Urinary bladder (tissue), 4 donors: ENCODE results near the gene AKAP9. TPM values are rescaled to one million over a fixed set of nuclear protein-coding genes. Genes with fewer than 3 reads are reported as not detected.

ENCODE experiments used
- DNase-seq: peaks from one replicate; pipeline ENCODE4 v3.0.0-alpha.2; 2015; ENCODE audit errors: extremely low spot score
- H3K27ac ChIP-seq: one replicate; pipeline ENCODE4 v1.5.1; 2013; ENCODE audit warnings: low read depth, mild to moderate bottlenecking, moderate library complexity
- H3K36me3 ChIP-seq: one replicate; pipeline ENCODE4 v1.6.1; 2013; ENCODE audit warnings: mild to moderate bottlenecking, moderate library complexity; ENCODE audit not compliant: insufficient read depth
- H3K4me1 ChIP-seq: one replicate; pipeline ENCODE4 v1.6.1; 2013; ENCODE audit warnings: mild to moderate bottlenecking, moderate library complexity; ENCODE audit not compliant: insufficient read depth
- H3K4me3 ChIP-seq: one replicate; pipeline ENCODE4 v1.5.1; 2013; ENCODE audit warnings: low read depth, low read length
- WGBS: extraction: QIAGEN DNeasy Blood & Tissue Kit; methylation state at CpG from one replicate; pipeline ENCODE4 v1.1.7; 2013; 5-methylcytosine and 5-hydroxymethylcytosine counted together
- polyA plus RNA-seq: library from polyadenylated mRNA; stranded (reverse); fragments of 200-250 nt; gene quantifications from one replicate; pipeline ENCODE4 v1.2.3, GENCODE V29; 2013
- total RNA-seq: library from RNA; depleted of rRNA; stranded (reverse); fragments of >200 nt; gene quantifications from one replicate; pipeline ENCODE4 v1.2.3, GENCODE V29; 2014
- donor health status: healthy with polysubstance abuse.
- donor health status: healthy.

The AKAP9 gene
- total and polyA plus RNA-seq, 2 donors: 11.7 to 180 TPM

DNA sequence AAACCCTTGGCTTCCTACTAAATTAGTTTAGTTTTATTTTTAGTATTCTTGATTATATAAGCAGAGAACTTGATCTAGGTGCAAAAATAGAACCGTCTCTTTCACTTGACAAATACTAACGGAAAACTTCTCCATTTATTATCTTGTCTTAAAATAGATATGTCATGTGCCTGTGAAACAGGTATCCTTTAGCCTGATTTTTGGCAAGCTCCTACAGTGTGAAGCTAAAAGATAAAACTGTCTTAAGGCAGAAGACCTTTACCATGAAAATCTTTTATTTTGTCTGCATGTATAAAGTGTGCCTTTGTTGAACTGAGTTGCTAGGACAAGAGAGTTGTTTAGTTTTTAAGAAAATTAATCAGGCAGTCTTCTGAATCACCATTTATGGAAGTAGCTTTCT lies 103.0 kb downstream of the AKAP9 start:
- Histone ChIP-seq H3K4me3 (no peak overlapping the region), H3K36me3 (peaks cover 2% of the 10 kb centered on the region), H3K4me1 (no peaks in the 10 kb centered on the region), H3K27ac (no peak overlapping the region)
- WGBS: 40% methylated on average over 2 of the region's 2 CpGs
- DNase-seq: no peak

DNA sequence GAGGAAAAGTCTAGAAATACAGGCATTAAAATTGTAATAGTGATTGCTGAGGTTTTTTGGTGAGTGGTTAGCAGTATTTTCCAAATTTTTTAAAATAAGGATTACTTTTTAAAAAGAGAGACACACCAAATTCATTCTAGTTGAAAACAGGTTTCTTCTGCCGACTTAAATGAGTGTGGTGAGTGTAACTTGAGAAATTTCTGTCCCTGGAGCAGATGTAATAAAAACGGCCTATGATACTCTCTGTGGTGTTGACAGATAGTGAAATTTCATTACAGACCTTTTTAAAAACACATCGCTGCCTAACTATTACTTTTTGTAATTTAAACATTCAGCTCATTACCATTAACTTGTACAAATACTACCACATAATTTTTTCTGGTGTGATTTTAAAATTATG lies 103.5 kb downstream of the AKAP9 start:
- 31% methylated on average over 3 of the region's 3 CpGs for WGBS
- DNase-seq: no peak
- no peaks in the 10 kb centered on the region for H3K4me1 ChIP-seq
- H3K4me3 ChIP-seq: no peak overlapping the region
- no peak overlapping the region for H3K27ac ChIP-seq
- H3K36me3 ChIP-seq: peaks cover 2% of the 10 kb centered on the region

DNA sequence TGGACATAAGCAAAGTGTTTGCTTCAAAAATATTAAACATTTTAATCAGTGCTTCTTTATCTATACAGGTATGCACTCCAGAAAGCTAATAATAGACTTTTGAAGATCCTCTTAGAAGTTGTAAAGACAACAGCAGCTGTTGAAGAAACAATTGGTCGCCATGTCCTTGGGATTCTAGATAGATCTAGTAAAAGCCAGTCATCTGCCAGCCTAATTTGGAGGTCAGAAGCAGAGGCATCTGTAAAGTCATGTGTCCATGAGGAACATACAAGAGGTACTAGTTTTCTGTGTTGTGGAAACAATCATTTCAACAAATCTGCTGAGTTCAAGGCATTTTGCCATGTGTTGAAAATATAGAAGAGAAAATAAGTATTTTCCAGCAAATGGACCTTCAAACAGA lies 104.3 kb downstream of the AKAP9 start:
- Histone ChIP-seq H3K4me1 (no peaks in the 10 kb centered on the region), H3K4me3 (no peak overlapping the region), H3K36me3 (peaks cover 2% of the 10 kb centered on the region), H3K27ac (no peak overlapping the region)
- no peak for DNase-seq
- 96% methylated on average over 1 of the region's 1 CpG for WGBS

DNA sequence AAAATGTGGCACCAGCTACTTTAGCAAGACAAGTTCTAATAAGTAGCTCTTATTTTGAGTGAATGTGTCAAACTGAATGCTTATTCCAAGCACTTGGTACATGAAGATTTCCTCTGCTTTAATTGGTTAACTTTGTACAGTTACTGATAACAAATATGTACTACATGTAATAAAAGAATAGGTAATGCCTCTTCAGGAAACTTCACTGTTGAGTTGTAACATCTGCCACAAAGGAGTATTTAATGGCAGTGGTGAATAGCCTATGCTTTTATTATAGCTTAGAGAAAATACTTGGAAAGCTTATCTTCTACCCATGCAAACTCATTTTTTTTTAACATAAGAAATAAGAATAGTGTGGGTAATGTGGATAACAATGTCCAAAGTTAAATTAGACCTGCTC lies 111.0 kb downstream of the AKAP9 start:
- H3K36me3 ChIP-seq: no peaks in the 10 kb centered on the region
- H3K27ac ChIP-seq: no peak overlapping the region
- no peak overlapping the region for H3K4me3 ChIP-seq
- DNase-seq: no peak
- no peaks in the 10 kb centered on the region for H3K4me1 ChIP-seq

DNA sequence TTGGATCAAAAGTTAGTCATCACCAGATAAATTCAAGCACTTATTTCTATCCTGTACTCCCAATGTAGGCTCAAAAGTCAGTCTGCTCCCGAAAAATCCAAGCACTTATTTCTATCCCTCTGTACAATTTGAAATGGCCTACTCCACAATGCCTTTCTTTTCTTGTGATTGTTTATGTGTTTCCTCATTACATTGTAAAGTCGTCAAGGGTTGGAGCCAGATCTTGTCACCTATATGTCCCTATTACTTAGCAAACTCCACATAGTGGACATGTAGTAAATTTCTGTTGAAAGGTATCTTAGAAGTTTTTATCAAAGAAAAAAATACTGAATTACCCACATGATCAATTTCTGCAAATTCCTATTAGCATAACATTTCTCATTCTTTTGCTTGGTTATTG lies 111.5 kb downstream of the AKAP9 start:
- no peaks in the 10 kb centered on the region for H3K36me3 ChIP-seq
- 75% methylated on average over 2 of the region's 2 CpGs for WGBS

DNA sequence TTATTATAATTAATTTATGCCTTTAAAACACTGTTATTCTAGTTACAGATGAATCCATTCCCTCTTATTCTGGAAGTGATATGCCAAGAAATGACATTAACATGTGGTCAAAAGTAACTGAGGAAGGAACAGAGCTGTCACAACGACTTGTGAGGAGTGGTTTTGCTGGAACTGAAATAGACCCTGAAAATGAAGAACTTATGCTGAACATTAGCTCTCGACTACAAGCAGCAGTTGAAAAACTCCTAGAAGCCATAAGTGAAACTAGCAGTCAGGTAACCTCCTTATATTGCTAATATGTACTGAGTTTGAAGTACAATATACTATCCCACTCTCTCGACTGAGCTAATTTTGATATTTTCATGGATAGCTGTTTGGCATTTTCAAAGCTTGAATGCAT lies 112.0 kb downstream of the AKAP9 start:
- no peak for DNase-seq
- WGBS: 84% methylated on average over 3 of the region's 3 CpGs
- Histone ChIP-seq H3K36me3 (no peaks in the 10 kb centered on the region), H3K4me3 (no peak overlapping the region), H3K27ac (no peak overlapping the region), H3K4me1 (no peaks in the 10 kb centered on the region)

More for the DNA sequence above, 111.5 kb downstream of the AKAP9 start:
- DNase-seq: no peak
- Histone ChIP-seq H3K4me1 (no peaks in the 10 kb centered on the region), H3K4me3 (no peak overlapping the region), H3K27ac (no peak overlapping the region)

DNA sequence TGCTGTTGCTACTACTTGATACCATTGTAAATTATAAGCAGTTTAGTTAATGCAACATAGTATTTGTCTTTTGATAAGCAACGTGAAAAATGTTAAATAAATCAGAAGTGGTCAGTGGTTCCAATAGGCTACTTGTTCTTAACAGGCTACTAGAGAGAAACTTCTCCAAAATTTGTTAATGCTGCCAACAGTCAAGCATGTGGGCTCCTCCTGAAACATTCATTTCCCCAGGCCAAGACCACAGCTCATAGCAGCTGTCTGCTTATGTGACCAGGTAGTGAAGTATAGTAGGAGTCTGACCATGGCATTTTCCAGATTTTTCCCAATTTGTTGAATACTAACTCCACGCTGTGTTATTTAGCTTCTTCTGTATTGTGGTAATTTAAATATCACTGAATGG lies 112.7 kb downstream of the AKAP9 start:
- Histone ChIP-seq H3K27ac (no peak overlapping the region), H3K4me3 (no peak overlapping the region), H3K36me3 (no peaks in the 10 kb centered on the region), H3K4me1 (no peaks in the 10 kb centered on the region)
- 82% methylated on average over 2 of the region's 2 CpGs for WGBS
- DNase-seq: no peak

DNA sequence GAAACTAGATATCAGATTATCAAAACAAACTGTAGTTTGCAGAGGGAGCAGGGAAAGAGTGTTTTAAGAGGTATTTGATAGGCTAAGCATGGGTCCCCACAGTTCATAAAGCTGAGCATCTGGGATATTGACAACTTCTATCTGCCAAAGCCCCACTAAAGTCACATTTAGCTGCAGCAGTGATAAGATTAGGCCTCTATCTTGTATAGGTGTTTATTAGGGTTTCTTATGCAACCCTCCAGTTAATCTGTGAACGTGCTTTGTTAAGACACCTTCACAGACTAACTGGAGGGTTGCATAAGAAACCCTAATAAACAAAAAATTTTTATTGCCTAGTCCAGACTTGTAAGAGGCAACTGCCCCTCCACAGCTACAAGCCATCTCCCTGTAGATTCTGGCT lies 115.6 kb downstream of the AKAP9 start:
- H3K4me3 ChIP-seq: no peak overlapping the region
- no peak overlapping the region for H3K27ac ChIP-seq
- WGBS: 43% methylated on average over 1 of the region's 1 CpG
- H3K4me1 ChIP-seq: no peaks in the 10 kb centered on the region
- H3K36me3 ChIP-seq: no peaks in the 10 kb centered on the region
- no peak for DNase-seq

DNA sequence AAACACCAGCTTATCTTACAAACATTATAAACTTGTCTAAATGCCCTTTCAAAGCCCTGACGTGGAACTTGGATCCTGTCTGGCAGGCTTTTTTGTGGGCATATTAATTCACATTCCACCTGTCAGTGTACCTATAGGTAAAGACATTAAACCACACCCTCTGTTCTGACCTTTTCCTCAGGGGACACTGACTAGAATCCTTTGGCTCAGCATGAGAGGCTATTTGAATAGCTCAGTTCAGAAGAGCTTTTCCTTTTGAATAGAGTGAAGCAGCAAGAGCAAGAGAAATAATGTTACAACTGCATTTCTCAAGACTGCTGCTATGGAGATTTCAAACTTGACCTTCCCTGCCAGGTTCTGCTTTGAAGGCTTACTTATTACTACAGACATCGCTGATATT lies 116.7 kb downstream of the AKAP9 start:
- DNase-seq: peak; percentile 64
- no peak overlapping the region for H3K27ac ChIP-seq
- 64% methylated on average over 2 of the region's 2 CpGs for WGBS
- H3K36me3 ChIP-seq: no peaks in the 10 kb centered on the region
- H3K4me1 ChIP-seq: no peaks in the 10 kb centered on the region
- H3K4me3 ChIP-seq: no peak overlapping the region

DNA sequence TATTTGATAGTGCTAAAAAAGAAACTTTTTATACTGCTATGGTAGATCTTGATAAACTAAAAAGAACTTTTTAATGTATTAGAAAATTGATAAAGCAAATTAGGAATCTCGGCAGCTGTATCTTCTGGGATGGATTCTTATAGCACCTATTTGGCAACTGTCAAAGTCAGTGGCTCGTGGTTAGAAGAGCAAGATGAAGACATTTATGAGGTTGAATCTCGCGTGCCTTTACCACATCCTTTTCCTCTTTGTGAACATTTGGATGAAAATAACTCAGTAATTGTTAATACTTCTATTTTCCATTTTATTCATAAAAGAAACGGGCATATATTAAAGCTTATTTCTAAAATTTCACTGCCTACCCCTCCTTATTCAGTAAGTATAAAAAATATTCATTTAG lies 117.4 kb downstream of the AKAP9 start:
- 75% methylated on average over 5 of the region's 5 CpGs for WGBS
- H3K4me1 ChIP-seq: no peaks in the 10 kb centered on the region
- DNase-seq: no peak
- no peak overlapping the region for H3K4me3 ChIP-seq
- H3K27ac ChIP-seq: no peak overlapping the region
- H3K36me3 ChIP-seq: no peaks in the 10 kb centered on the region

DNA sequence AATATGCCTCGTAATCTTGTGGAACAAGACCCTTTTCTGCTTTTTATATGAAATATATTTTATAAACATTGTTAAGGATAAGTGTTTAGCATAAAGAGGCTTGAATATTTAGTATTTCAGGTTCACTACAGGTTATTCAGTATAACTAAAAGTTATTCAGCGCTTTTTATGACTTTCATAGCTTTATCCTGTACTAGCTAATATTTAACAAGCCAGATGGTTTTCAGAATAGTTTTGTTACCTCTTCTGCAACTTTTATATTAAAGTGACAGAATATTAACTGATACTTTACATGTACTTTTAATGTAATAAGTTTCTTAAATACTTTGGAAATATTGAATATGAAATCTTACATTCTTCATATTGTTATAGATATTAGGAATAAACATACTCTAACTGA lies 118.2 kb downstream of the AKAP9 start:
- no peak for DNase-seq
- no peak overlapping the region for H3K27ac ChIP-seq
- WGBS: 82% methylated on average over 2 of the region's 2 CpGs
- no peaks in the 10 kb centered on the region for H3K4me1 ChIP-seq
- H3K36me3 ChIP-seq: no peaks in the 10 kb centered on the region
- no peak overlapping the region for H3K4me3 ChIP-seq

DNA sequence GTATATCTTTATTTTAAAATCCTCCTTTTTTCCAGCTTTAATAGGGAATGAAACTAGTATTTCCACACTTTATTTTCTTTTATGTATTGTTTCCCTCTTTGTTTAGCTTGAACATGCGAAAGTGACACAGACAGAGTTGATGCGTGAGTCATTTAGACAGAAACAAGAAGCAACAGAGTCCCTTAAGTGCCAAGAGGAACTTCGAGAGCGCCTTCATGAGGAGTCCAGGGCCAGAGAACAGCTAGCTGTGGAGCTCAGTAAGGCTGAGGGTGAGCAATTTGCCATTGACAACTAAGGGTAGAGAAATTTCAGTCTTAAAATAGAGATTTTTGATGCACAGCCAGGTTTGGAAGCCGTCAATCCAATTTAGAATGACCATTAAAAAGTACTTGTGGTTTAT lies 120.5 kb downstream of the AKAP9 start:
- DNase-seq: no peak
- H3K36me3 ChIP-seq: no peaks in the 10 kb centered on the region
- no peak overlapping the region for H3K27ac ChIP-seq
- H3K4me1 ChIP-seq: no peaks in the 10 kb centered on the region
- WGBS: 86% methylated on average over 5 of the region's 5 CpGs
- H3K4me3 ChIP-seq: no peak overlapping the region

DNA sequence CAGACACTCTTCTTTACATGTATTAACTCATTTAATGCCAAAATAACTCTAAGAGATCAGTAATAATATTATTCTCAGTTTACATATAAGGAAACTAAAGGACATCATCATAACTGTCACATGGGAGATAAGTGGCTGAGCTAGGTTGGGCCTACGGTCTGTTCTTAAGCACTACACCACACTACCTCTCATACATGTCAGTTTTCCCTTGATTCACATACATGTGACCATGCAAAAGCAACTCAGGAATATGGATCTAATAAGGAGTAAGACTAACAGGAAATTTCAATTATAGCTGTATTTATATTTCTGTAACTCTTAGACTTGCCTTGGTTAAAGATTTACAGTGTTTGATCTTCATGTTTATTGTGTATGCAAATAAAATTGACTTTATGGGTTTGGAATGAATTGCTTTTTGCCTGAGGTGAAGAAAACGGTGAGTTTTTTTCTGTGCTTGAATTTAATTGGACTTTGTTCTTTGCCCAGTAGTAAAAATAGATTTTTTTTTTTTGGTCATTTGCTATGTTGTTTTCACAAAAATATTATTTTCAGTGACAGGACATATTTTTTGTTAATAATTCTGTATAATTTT lies 123.9 kb downstream of the AKAP9 start:
- no peaks in the 10 kb centered on the region for H3K4me1 ChIP-seq
- no peak overlapping the region for H3K27ac ChIP-seq
- DNase-seq: no peak
- peaks cover 3% of the 10 kb centered on the region for H3K36me3 ChIP-seq
- WGBS: 82% methylated on average over 2 of the region's 2 CpGs
- no peak overlapping the region for H3K4me3 ChIP-seq

DNA sequence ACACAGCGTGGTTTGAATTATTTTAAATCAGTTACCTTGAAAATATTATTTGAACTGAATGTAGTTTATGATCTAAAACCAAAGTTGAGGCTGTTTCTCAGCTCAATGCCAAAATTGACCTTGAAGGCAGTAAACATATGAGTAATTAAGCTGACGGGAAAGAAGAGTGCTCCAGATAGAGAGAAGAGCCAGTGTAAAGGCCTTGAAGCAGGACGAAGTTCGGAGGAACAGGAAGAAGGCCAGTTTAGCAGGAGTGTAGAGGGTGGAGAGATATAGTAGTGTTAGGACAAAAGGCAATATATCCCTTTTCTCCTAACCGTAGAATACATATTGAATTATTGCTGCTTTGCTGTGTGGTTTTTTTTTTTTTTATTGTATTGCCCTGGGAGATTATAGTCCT lies 130.4 kb downstream of the AKAP9 start:
- no peaks in the 10 kb centered on the region for H3K4me1 ChIP-seq
- 84% methylated on average over 5 of the region's 5 CpGs for WGBS
- no peak for DNase-seq
- H3K36me3 ChIP-seq: peaks cover 5% of the 10 kb centered on the region
- H3K27ac ChIP-seq: peak overlapping the region; percentile 32
- H3K4me3 ChIP-seq: no peak overlapping the region

DNA sequence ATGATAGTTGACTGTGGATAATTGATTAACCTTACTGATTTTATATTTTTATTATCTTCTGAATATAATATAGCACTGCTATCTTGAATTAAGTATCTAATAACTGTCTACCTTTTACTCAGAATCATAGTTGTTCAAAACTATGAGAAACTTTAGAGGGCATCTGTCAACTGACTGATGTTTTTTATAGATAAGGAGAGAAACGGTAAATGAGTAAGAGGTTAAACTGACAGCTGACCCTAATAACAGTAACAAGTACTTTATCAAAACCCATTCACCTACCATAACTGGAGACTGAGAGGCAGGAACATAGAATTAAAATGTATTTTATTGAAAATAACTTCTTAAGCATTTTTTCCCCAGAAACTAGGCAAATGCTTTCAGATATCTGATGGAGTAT lies 131.5 kb downstream of the AKAP9 start:
- Histone ChIP-seq H3K36me3 (peaks cover 5% of the 10 kb centered on the region), H3K27ac (no peak overlapping the region), H3K4me3 (no peak overlapping the region), H3K4me1 (no peaks in the 10 kb centered on the region)
- 71% methylated on average over 1 of the region's 1 CpG for WGBS
- no peak for DNase-seq
